DOHH2 (cell line): ENCODE measurements around the gene PACS2.

Experiments
- H3F3A ChIP-seq: fragments of 200-600 bp; sonication (generic), shearing (Covaris generic); 2 replicates; pipeline ENCODE4 v1.6.0; 2016; ENCODE audit warnings: antibody characterized with exemption, mild to moderate bottlenecking; ENCODE audit not compliant: control insufficient read depth, insufficient read depth
- H3K27ac ChIP-seq: fragments of 200-600 bp; sonication (generic); 2 replicates; pipeline ENCODE4 v1.5.1; 2014; ENCODE audit warnings: low read depth, mild to moderate bottlenecking, low read length, moderate library complexity
- H3K27me3 ChIP-seq: fragments of 200-600 bp; sonication (generic); 2 replicates; pipeline ENCODE4 v1.6.1; 2014; ENCODE audit warnings: mild to moderate bottlenecking, low read length, mixed read lengths; ENCODE audit not compliant: control insufficient read depth
- H3K36me3 ChIP-seq: fragments of 200-600 bp; sonication (generic); 2 replicates; pipeline ENCODE4 v1.6.1; 2014; ENCODE audit warnings: mild to moderate bottlenecking, low read length, moderate library complexity, mixed read lengths; ENCODE audit not compliant: control insufficient read depth
- H3K4me1 ChIP-seq: fragments of 200-600 bp; sonication (generic); 2 replicates; pipeline ENCODE4 v1.6.1; 2014; ENCODE audit warnings: mild to moderate bottlenecking, low read length, mixed read lengths; ENCODE audit not compliant: control insufficient read depth
- H3K4me2 ChIP-seq: fragments of 200-600 bp; sonication (generic); 2 replicates; pipeline ENCODE4 v1.6.0; 2014; ENCODE audit warnings: mild to moderate bottlenecking, low read length, moderate library complexity
- H3K4me3 ChIP-seq: fragments of 200-600 bp; sonication (generic); 2 replicates; pipeline ENCODE4 v1.5.1; 2014; ENCODE audit warnings: mild to moderate bottlenecking, low read length, mixed read lengths
- H3K79me2 ChIP-seq: fragments of 200-600 bp; sonication (generic); 2 replicates; pipeline ENCODE4 v1.6.1; 2014; ENCODE audit warnings: mild to moderate bottlenecking, low read length, mixed read lengths; ENCODE audit not compliant: control insufficient read depth
- H3K9me2 ChIP-seq: fragments of 200-600 bp; sonication (generic); replicated peaks from 2 replicates; pipeline ENCODE4 v1.6.1; 2014; ENCODE audit warnings: mild to moderate bottlenecking, low read length, mixed read lengths; ENCODE audit not compliant: control insufficient read depth
- H3K9me3 ChIP-seq: fragments of 200-600 bp; sonication (generic); 2 replicates; pipeline ENCODE4 v1.6.1; 2014; ENCODE audit warnings: antibody characterized with exemption, low read length, mixed read lengths; ENCODE audit not compliant: control insufficient read depth, insufficient read depth
- H4K20me1 ChIP-seq: fragments of 200-600 bp; sonication (generic); 2 replicates; pipeline ENCODE4 v1.6.0; 2014; ENCODE audit warnings: low read depth, mild to moderate bottlenecking, antibody characterized with exemption, low read length, moderate library complexity; ENCODE audit not compliant: control insufficient read depth, insufficient read depth
- CTCF ChIP-seq: fragments of 200-600 bp; sonication (generic); IDR thresholded peaks from one replicate; pipeline ENCODE4 v1.5.1; 2014; ENCODE audit warnings: antibody characterized with exemption, mild to moderate bottlenecking, low read depth, low read length; ENCODE audit not compliant: poor library complexity, severe bottlenecking
- EZH2phosphoT487 ChIP-seq: fragments of 200-600 bp; sonication (generic); IDR thresholded peaks from 2 replicates; pipeline ENCODE4 v1.6.1; 2017; ENCODE audit warnings: borderline replicate concordance, mild to moderate bottlenecking, antibody characterized with exemption, low read length, moderate library complexity, mixed read lengths

PACS2 gene

GRCh38 chr14:105324871-105325270 lies 10.3 kb downstream of the PACS2 start:
- Histone ChIP-seq H3K79me2 (0 out of 2 replicates have a peak, but pooled peaks cover 6% of the 10 kb centered on the region), H3K27me3 (no peaks in the 10 kb centered on the region), H4K20me1 (no peaks in the 10 kb centered on the region), H3F3A (no peaks in the 10 kb centered on the region), H3K9me3 (no peaks in the 10 kb centered on the region), H3K36me3 (no peaks in the 10 kb centered on the region), H3K4me1 (no peaks in the 10 kb centered on the region), H3K27ac (no peak overlapping the region), H3K4me3 (no peak overlapping the region), H3K4me2 (no peak overlapping the region), H3K9me2 (no peaks in the 10 kb centered on the region)
- TF ChIP-seq EZH2phosphoT487 (no peak), CTCF (no peak)

GRCh38 chr14:105325303-105325702 lies 10.8 kb downstream of the PACS2 start:
- H3K9me2 ChIP-seq: no peaks in the 10 kb centered on the region
- no peaks in the 10 kb centered on the region for H3K4me1 ChIP-seq
- H3K4me3 ChIP-seq: no peak overlapping the region
- no peak overlapping the region for H3K27ac ChIP-seq
- 0 out of 2 replicates have a peak, but pooled peaks cover 6% of the 10 kb centered on the region for H3K79me2 ChIP-seq
- no peaks in the 10 kb centered on the region for H3K27me3 ChIP-seq
- H3K4me2 ChIP-seq: no peak overlapping the region
- no peaks in the 10 kb centered on the region for H4K20me1 ChIP-seq
- no peaks in the 10 kb centered on the region for H3K9me3 ChIP-seq
- H3K36me3 ChIP-seq: no peaks in the 10 kb centered on the region
- no peaks in the 10 kb centered on the region for H3F3A ChIP-seq
- TF ChIP-seq EZH2phosphoT487: no peak
- no peak for TF ChIP-seq CTCF

GRCh38 chr14:105325716-105326567 lies 11.4 kb downstream of the PACS2 start:
- no peaks in the 10 kb centered on the region for H4K20me1 ChIP-seq

More at GRCh38 chr14:105325716-105326567, 11.4 kb downstream of the PACS2 start:
- Histone ChIP-seq H3K9me3 (no peaks in the 10 kb centered on the region), H3K36me3 (no peaks in the 10 kb centered on the region), H3K9me2 (no peaks in the 10 kb centered on the region), H3K4me1 (no peaks in the 10 kb centered on the region), H3K27me3 (no peaks in the 10 kb centered on the region), H3K79me2 (0 out of 2 replicates have a peak, but pooled peaks cover 6% of the 10 kb centered on the region), H3K4me3 (no peak overlapping the region), H3F3A (no peaks in the 10 kb centered on the region), H3K27ac (no peak overlapping the region), H3K4me2 (no peak overlapping the region)
- no peak for TF ChIP-seq EZH2phosphoT487
- TF ChIP-seq CTCF: no peak
